Left lobe of liver (tissue), 2 donors: ENCODE measurements around the gene PRKCSH. TPM values are rescaled to one million over a fixed set of nuclear protein-coding genes. Genes with fewer than 3 reads are reported as not detected.
"Not testable (repeated sequence)": the region's sequence is repeated elsewhere in the genome, so short reads cannot be mapped to it uniquely, and the experiment has no call there.

Experiments
- ATAC-seq: fragments of 200-7000 bp; cut with Tn5 transposase; one replicate; pipeline ENCODE4 v1.9.1; 2020; ENCODE audit warnings: mild to moderate bottlenecking, moderate library complexity
- DNase-seq: peaks from one replicate; pipeline ENCODE4 v3.0.0-alpha.2; 2020; ENCODE audit warnings: low spot score
- total RNA-seq: library from RNA; stranded (reverse); gene quantifications from one replicate; pipeline ENCODE4 v1.2.1, GENCODE V29; 2021
- donor health status: DM: no; HTN: no; CAD: no; lungs with moderate emphysema.
- donor health status: DM: no; HTN: yes; CAD: no.

The PRKCSH gene
- total RNA-seq, 1 donor from 2014 or later, result 218 TPM

GRCh38 chr19:11468266-11468845 is 32.9 kb downstream of the PRKCSH start:
- not testable (repeated sequence) for ATAC-seq, DNase-seq

DNA sequence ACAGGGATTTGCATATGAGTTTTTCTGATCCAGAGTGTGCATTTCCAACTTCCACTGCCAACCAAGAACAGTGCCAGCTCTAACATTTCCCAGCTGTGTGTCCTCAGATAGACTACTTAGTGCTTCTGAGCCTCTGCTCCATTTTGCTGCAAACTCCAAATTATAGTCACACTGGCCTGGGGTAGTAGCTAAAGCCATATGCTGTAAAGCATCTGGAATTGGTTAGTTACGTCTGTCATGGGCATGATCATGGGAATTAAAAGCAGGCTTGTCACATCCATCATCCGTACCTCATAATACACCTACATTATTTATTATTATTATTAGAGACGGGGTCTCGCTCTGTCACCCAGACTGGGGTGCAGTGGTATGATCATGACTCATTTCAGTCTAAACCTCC is 38.3 kb downstream of the PRKCSH start:
- no peak for DNase-seq
- no peak for ATAC-seq

DNA sequence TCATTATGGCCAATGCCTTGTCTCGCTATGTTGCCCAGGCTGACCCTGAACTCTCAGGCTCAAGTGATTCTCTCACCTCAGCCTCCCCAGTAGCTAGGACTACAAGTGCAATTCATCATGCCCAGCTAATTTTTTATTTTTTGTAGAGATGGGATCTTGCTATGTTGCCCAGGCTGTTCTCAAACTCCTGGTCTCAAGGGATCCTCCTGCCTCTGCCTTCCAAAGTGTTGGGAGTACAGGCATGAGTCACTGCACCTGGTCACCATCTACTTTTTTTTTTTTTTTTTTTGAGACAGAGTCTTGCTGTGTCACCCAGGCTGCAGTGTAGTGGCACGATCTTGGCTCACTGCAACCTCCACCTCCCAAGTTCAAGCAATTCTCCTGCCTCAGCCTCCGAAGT is 39.9 kb downstream of the PRKCSH start:
- not testable (repeated sequence) for ATAC-seq, DNase-seq

- no peak for DNase-seq
- no peak for ATAC-seq
These were observed 40.4 kb downstream of the PRKCSH start for GRCh38 chr19:11475861-11476260.

DNA sequence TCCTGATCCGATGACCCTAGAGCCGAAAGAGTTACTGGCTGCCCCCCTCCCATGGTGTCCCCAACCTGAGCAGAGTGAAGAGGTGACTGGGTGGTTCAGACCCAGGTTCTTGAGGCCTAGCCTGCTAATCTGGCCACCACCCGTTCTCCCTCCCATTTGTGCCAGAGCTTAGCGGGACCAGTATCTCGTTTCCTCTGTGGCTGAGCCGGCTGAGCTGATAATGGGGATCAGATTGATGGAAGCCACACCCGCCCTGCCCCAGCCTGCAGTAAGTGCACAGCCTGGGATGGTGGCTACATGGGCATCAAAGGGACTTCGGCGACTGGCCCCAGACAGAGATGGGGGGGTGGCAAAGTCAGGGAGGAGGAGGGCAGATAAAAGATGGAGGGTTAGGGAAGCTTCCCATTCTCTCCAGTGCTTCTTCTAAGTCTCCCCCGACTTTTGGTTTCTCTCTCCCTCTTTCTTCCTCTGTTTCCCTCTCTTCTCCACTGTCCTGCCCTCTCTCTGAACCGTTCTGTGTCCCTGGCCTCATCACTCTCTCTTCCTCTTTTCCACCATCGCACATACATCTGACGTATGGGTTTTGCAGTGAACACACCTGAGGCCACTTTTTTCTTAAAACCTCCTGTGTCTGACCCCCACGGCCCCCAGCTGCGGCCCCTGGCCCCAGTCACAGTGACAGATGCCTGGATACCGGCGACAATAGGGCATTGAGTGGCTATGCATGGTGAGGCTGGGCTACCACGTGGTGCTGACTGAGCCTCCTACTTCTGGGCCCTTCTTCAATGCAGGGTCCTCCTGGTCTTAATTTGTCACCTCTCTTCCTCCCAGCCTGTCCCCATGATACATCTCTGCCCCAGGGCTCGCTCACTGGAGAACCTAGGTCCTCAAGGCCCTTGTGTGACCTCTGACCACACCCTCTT is 43.0 kb downstream of the PRKCSH start:
- no peak for ATAC-seq
- no peak for DNase-seq

DNA sequence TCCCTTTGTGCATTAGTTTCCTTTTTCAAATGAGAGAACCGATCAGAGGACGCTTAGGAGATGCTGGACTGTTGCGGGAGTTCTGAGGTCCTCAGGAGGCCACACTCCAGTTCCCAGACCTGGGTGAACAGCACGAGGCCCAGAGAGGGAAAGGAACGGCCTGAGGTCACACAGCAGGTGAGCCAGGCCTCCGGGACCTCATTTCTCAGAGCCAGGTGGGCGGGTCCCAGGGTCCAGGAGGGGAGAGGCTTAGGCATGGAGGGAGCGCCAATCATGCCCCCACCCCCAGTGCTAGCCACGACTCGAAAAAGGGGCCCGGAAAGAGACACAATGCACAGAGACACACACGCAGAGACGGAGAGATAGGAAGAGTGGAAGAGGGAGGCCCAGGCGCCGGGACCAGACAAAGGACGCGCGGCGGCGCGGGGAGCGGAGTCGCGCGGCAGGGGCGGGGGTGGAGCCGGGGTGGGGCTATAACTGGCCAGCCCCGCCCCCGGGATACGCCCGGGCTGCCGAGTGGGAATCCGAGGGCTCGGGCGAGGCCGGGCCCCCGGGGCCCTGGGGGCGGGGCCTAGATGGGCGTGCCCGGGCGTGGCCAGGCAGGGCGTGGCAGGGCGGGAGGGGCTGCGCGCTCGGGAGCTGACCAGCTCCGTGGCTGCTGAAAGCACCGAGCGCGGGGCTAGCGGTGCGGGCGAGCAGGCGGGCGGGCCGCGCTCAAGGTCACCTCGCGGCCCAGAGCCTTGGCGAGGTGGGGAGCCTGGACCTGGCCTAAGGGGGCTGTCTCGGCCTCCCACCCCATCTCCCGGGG is 43.9 kb downstream of the PRKCSH start:
- ATAC-seq (no peak), DNase-seq (no peak)

GRCh38 chr19:11479898-11480714 is 44.7 kb downstream of the PRKCSH start:
- ATAC-seq (no peak), DNase-seq (no peak)

DNA sequence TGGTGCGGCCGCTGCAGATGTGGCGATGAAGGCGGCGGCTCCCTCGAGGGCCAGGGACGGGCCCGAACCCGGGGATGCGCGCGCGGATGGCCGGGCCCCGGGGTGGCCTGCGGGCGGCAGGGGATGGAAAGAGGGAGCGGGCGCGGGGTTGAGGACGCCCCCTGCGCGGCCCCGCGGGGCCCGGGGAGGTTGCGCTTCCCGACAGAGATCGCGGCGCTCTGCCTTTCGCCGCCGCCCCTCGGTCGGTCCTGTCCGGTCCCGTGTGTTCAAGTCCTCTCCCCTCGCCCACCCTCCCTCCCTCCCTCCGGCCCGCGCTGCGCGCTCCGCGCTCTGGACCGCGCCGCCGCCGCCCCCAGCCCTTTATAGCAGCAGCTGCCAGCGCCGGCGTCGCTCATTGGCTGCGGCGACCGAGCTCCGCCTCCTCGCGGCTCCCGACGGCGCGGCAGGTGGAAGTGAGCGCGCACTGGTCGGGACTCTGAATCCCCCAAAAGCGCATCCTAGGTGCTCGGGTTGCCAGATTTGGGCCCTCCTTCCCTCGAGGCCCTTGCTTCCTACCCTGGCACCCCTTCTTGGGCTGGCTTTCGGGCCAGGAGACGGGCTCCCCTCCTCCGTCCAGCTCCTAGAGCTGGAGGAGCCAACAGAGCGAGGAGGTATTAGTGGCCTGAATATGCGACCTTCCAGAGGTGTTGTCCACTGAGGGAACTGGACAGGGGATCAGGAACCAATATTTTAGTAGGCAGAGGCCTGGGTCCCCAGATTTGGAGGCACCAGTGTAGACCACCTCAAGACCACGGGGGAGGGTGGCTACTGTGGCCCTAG is 45.5 kb downstream of the PRKCSH start, which contains the start of gene ELAVL3:
Gene ELAVL3, minus strand, starts transcription at position 332 of the 819 bp plus-strand sequence. CDS start 438 bp downstream, outside the sequence.
- no peak for ATAC-seq
- DNase-seq, result no peak

DNA sequence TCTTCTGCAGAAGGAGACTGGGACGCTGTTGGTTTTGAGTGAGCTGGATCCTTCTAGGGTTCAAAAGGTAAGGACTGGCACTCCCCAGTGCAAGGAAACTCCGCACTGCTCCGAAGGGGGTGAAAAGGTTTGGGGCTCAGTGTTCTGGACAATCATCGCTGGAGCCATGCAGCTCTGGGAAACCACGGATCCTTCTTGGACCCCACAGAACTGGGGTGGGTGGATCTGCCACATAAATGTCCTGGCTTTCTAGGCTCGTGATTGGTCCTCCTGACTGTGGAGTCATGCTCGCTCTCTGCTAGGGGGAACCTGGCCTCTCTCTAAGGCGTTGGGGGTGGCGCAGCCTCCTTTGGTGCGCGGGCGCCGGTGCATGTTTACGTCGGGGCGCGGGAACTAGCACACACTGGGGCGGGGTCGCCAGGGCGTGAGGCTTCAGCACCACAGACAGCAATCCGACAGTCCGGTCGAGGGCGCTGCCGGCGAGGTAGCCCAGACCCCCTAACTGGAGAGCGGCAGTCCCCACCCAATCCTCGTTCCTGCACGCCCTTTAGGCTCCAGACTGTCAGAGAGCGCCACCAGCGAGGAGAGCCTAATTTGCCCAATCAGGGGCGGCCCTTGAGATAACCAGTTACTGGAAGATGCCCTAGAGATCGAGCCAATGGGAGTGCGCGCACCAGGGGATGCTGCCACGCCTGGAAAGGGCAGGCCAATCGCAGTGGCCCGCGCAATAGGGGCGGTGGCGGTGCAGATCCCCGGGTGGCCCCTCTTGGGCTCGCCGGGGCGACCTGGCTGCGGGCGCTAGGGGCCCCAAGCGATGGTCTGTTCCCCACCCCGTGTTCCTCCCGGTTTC is 46.3 kb downstream of the PRKCSH start:
- DNase-seq (no peak), ATAC-seq (peak; percentile 25)

DNA sequence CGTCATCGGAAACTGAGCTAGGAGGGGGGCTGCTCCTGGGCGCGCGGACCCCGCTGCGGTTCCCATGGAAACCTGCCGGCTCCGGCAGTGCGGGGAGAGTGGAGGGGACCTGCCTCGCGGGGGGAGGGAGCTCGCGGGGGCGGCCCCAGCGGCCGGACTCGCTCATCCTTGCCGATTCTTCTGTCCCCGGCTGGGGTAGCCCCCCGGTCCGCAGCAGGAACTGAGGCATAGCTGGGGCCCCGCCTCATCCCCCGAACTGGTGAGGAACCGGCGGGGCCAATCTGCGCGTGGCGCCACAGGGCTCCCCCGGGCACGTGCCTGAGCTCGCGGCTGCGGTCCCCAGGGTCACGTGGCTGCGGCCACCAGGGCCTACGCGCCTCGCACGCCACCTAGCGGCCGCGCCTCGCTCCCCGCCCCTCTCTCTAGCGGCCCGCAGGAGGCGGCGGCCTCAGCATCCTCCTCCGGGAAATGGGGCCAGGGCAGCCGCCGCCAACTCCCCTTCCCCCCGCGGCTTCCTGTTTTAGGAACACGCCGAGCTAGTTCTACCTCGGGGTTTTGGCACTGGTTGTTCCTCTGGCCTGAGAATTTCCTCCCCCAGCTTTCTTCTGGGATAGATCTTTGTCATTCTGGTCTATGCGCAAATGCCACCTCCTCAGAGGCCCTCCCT is 47.1 kb downstream of the PRKCSH start:
- peak; percentile 71 for ATAC-seq
- peak; percentile 78 for DNase-seq

DNA sequence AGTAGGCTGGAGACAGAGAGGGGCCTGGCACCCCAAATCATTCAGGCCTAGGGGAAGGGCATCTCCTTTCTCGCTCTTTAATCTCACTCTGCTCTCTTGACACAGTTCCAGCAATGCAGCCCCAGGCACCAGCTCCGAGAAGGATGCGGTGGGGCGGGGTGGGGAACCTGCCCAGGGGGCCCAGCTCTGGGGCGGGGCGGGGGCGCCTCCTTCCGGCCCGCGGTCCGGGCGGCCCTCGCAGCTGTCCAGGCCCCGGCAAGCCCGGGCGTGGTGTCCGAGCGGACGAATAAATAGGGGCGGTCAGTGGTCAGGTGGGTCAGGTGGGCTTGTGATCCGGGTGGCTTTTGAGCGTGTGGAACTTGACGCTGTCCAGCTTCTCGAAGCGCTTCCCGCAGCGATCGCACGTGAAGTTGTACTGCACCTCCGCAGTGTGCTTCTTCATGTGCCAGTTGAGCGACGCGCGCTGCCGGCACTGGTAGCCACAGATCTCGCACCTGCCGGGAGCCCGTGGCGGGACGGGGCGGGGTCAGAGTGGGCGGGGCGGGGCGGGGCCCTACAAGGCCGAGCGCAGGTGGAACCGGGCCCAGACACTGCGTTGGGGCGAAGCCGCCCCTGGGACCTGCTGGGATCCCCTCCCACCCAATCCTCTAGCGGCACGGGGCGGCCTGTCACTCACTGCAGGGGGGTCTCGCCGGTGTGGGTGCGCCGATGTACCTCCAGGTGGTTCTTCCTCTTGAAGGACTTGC is 48.1 kb downstream of the PRKCSH start:
- no peak for ATAC-seq
- DNase-seq, result no peak

GRCh38 chr19:11485245-11485837 is 49.9 kb downstream of the PRKCSH start:
- peak; percentile 97 for DNase-seq
- peak; percentile 84 for ATAC-seq

GRCh38 chr19:11486661-11487503 is 51.4 kb downstream of the PRKCSH start:
- DNase-seq (no peak), ATAC-seq (no peak)

DNA sequence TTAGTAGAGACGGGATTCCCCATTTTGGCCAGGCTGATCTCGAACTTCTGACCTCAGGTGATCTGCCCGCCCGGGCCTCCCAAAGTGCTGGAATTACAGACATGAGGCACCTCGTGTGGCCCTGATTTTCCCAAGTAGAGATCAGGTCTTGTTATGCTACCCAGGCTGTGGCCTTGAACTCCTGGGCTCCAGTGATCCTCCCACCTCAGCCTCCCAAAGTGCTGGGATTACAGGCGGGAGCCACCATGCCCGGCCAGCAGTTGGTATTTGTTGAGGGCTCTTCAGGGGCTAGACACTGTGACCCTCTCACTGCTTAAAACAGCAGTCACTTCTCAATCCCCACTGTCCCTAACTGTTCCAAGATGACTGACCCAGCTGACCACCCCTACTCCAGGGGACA is 53.9 kb downstream of the PRKCSH start:
- no peak for ATAC-seq

DNA sequence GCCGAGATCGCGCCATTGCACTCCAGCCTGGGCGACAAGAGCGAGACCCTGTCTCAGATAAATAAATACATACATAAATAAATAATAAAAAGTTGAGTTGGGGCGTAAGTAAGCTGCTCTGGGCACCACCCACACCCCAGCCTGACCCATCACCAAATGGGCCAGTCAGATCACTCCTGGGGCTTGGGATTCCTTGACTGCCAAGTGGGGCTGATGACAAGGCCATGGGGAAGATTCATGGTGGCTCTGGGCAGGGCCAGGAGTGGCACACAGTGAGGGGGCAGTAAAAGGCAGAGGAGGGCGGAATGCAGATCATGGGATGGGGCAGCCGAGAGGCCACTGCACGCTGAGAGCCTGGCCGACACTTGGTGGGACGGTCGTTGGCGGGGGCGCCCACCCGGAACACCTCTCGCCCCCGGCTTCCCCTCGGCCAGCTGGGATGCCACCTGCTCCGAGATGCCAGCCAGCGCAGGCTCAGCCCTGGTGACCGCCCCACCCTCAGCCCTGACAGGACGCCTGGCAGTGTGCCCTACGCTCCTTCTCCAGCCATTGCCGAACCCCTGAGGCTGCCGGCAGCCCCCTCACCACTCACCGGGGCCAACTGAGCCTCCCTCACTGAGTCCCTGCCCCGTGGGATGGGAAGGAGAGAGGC is 59.3 kb downstream of the PRKCSH start:
- no peak for DNase-seq
- no peak for ATAC-seq

More for the DNA sequence above, 53.9 kb downstream of the PRKCSH start:
- DNase-seq, result no peak
